ENCODE data around the gene EXOC3L2.

DNA sequence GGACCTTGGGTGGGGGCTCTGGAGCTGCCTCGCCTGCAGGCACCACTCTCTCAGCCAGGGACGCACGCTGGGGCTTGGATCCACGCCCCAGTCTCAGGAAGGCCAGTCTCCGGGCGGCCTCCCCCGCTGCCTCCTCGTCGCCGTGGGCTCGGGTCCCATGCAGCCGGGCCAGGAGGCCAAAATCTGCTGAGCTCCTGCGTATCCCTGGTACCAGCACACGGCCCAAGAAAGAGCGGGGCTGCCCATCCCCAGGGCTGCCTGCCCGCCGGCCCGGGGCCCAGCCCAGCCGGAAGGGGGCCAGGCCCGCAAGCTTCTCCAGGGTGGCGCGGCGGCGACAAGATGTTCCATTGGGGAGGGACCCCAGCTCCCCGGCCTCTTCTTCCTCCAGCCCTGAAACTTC is 6.7 kb downstream of the EXOC3L2 start:
- TF ChIP-seq POLR2A (IDR thresholded peaks at IDR 0.05) (no peak), POLR2AphosphoS5 (IDR thresholded peaks at IDR 0.05; ENCODE audit: insufficient read depth in 1 of 2, low read depth in 1 of 2) (no peak)
- TF ChIP-seq, protein P1, sequence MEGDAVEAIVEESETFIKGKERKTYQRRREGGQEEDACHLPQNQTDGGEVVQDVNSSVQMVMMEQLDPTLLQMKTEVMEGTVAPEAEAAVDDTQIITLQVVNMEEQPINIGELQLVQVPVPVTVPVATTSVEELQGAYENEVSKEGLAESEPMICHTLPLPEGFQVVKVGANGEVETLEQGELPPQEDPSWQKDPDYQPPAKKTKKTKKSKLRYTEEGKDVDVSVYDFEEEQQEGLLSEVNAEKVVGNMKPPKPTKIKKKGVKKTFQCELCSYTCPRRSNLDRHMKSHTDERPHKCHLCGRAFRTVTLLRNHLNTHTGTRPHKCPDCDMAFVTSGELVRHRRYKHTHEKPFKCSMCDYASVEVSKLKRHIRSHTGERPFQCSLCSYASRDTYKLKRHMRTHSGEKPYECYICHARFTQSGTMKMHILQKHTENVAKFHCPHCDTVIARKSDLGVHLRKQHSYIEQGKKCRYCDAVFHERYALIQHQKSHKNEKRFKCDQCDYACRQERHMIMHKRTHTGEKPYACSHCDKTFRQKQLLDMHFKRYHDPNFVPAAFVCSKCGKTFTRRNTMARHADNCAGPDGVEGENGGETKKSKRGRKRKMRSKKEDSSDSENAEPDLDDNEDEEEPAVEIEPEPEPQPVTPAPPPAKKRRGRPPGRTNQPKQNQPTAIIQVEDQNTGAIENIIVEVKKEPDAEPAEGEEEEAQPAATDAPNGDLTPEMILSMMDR (IDR thresholded peaks at IDR 0.05), result no peak
